NCI-H128 (cell line): ENCODE data around the gene CD300LG.
"Not testable (repeated sequence)": the region's sequence is repeated elsewhere in the genome, so short reads cannot be mapped to it uniquely, and the experiment has no call there.

Experiments
- DNase-seq: peaks from one replicate; lab custom pipeline; 2025; ENCODE audit not compliant: unreplicated experiment; lab: John Stamatoyannopoulos, UW

Gene CD300LG

DNA sequence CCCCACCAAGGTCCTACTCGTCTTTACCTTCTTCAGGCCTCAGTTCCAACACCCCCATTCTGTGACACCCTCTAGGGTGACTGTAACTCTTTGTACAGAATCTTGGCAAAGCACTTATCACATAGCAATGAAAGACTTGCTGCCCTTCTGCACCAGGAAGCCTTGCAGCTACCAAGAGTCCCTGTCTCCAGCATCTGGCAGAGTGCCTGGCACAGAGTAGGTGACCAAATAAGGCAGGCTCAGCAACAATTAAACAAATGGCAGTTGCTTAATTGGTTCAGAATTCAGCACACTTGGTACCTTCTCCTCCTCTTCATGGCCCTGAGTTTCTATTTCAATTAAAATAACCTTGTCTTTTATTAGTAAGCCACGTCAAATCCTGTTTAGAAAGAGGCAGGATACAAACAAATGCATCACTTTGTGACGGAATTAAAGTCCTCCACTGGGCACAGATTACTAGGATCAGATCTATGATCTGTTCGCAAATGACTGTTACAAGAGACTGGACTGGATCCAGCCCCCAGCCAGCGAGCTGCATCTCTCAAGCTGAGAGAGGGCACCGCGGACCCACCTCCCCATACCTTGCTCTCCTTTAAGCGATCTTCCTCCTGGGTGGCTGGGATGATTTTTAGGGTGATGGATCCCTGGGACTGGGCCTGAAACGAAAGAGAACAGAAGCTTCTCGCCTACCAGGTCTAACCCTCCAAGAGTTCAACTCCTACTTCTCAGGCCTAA, 23.5 kb upstream of the CD300LG start:
- DNase-seq, result no peak

DNA sequence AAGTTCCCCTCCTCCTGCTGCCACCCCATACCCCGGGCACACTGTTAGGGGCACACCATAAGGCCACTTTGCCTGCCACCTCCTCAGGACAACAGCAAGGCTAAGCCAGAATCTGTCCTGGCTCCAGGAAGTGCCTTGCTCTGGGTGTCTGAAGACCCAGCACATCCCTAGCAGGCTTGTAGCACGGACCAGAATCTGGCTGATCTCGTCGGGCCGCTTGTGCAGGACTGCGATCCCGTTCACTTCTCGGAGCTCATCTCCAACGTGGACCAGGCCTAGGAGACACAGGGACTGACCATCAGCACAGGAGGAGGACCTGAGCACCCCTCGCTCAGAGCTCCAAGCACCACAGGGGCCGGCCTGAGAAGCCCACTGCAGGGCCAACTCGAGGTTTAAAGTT, 21.4 kb upstream of the CD300LG start:
- no peak for DNase-seq

DNA sequence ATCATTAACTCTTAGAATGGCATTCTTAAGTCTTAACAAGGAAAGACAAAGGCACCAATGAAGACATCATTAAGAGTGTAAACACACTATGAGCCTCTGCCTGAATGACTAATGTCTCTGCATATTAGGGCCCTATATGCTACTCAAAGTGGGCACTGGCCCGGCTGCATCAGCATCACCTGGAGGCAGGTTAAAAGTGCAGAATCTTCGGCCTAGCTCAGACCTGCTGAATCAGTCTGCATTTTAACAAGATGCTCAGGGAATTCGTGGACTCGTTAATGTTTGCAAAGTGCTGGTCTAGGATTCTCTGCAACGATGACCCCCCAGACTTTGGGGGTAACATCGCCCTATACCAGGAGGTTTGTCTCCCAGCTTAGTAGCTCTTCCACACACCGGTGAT, 20.8 kb upstream of the CD300LG start:
- DNase-seq, result no peak

DNA sequence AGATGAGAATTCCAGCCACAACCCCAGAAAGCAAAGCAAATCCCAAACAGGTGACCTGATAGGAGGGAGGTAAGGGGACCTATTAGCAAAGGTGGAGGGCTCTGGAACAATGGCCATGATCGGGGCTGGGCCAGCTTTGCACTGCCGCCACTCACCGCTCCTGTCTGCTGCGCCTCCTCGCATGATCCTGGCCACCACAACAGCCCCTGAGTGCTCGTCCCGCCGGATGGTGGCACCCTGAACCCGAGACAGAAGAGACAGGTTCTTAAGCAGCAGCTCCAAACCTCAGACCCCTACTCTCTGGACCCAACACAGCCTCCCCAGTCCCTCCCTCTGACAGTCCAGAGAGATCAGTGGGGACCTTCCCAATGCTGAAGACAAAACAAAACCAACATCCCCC, 19.4 kb upstream of the CD300LG start:
- DNase-seq, result no peak

DNA sequence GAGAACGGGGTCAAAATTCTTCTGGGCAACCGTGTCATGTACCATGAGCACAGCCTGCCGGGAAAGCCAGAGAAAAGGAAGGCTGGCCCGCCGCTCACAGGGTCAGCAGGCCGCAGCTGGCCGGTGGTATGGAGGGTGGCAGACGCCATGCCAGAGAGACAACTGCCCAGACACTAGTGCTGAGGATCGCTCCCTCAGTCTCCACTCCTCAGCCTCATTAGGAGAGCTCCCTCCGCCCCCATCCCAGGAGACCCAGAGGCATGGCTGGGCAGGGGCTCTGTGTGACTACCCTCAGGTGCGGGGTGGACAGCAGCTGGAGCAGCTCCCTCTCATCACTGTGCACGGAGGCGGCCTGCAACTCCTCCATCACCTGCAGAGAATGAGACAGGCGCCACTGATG, 17.2 kb upstream of the CD300LG start:
- DNase-seq, result no peak

DNA sequence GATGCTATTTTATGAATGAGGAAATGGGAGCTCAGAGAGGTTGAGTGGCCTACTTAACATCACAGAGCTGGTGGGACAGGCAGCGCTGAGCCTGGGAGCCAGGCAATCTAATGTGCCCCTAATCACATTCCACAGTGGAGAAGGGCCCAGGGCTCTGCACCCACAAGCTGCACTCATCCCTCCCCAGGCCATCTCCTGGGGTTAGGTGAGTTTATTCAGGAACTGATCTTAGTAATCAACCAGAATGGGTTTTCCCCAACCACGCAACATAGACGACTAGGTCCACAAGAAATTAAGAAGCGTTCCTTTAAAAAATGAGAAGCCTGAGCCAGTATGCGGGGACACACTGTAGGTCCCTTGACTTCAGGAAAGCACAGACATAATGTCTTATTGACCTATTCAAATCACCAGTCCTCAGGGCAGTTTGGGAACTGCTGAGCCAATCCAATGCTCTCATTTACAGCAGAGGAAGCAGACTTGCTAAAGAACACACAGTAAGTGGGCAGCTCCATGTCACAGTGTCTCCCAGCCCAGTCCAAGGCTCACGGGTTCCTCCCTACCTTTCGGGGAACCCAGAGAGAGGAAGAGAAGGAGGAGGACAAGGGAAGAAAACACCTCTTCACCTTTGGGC, 16.4 kb upstream of the CD300LG start:
- no peak for DNase-seq

DNA sequence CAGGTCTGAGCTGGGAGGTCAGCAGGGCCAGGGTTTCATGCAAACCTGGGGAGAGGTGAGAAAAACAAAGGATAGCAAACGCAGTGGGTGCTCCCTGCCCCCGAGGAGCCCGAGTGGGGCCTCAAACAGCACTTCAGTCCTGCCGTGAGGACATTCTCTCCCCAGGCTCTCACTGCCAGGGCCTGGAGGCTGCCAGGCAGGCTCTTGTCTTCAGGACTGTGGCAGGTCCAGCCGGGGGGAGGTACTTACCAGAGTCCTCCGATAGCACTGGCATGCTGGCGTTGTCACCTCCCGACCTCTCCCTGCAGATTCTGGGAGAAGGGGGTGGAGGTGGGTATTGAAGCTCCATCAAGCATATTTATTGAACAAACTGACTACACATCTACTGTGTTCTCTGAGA, 15.3 kb upstream of the CD300LG start:
- DNase-seq, result no peak

DNA sequence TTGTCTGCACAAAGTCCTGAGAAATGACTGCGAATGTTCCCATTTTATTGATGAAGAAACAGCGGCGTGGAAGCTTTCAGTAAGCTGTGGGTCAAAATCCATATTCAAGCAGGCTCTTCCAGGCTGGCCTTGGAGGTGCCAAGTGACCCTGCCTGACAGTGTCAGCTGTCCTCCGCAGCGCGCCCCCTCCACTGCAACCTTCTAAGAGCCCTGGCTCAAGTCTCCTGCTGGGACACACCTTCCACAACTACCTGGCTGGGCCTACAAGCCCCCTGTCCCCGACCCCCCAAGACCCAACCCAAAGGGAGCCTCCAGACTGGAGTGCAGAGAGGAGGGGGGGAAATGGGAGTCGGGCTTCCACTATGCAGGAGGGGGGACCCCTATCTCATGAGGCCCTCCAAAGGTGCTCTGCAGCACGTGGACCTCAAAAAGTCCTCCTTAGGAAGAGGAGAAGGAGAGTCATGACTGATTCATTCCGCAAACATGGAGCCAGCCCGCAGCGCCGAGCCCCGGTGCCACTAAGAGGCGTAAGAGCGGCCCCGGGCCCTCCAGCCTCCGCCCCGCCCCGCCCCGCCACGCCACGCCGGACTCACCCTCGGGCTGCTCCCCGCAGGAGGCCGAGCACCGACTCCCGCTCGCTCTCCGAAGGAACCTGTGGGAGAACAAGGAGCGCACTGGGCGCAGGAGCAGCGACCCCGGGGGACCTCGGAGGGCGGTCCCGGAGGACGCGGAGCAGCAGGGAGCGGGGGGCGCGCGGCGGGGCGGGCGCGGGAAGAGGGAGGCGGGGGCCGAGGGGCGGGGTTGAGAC, 14.6 kb upstream of the CD300LG start:
- no peak for DNase-seq

DNA sequence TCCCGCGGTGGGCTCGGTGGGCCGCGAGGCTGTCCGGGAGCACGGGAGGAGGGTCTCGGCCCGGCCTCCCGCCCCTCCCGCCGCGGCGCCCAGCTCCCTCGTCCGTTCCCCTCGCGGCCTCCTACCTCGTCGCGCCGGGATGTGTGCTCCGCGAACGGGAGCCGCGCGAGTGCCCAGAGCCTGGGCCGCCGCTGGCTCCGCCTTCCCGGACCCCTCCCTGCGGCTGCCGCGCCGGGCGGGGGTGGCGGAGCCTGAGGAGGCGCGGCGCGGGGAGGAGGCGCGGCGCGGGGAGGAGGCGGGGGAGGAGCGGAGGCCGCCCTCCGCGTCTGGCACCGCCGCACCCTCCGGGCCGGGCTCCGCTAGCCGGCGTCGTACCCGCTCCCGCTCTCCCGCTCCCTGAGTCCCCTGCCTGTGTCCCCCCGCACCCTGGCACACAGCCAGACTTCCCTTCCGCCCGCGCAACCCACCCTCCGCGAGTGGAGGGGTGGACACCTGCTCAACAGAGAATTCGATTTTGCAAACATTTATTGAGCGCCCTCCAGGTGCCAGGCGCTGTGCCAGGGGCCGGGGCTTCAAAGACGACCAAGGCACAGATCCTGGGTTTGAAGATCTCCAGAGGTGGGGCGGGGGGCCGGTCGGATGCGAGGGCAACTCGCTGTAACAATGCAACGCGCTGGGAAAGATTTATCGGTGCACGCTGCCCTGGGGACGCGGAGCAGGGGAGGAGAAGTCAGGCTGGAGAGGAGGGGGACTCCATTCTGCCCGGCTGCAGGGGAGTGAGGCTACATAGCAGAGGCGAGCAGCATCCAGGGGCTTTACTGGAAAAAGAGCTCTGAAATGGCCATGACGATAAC, 13.8 kb upstream of the CD300LG start, which contains the start of gene MPP3:
MPP3 (minus strand) TSS at position 171 of the 854 bp plus-strand sequence. CDS start 1,240 bp downstream, outside the sequence.
- DNase-seq, result no peak

DNA sequence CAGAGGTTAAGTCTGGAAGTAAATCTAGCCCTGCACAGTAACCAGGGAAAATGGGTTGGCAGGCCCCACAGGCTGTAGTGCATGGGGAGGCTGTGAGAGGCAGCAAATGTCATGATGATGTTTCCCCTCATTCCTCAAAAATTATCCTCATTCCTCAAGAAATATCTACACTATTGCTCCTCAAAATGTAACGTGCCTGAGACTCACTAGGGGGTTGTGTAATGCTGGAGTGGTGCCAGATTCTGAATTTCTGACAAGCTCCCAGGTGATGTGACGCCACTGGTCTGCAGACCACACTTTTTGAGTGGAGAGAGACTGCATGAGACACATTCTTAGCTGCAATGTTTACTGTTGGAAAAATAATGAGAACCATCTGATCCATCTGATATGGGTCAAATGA, 12.9 kb upstream of the CD300LG start:
- DNase-seq, result no peak

DNA sequence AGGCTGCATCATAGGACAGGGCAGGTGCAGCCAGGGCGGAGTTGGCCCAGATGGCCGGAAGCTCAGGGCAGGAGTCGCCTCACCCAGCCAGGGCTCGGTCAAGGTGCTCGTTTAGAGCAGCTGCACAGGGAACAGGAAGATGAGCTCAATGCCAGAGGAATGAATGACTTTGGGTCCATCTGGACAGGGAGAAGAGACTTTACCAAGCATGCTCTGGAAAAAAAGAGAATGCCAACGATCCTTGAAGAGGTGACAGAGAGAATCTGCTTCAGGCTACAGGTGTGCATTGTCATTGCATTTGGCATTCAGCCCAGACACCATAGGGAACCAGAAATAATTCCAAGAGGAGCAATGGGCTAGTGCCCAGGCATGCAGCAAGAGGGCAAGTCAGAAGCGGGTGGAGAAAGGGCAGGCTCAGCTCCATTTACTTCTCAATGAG, 7.3 kb upstream of the CD300LG start:
- peak; percentile 76 for DNase-seq

DNA sequence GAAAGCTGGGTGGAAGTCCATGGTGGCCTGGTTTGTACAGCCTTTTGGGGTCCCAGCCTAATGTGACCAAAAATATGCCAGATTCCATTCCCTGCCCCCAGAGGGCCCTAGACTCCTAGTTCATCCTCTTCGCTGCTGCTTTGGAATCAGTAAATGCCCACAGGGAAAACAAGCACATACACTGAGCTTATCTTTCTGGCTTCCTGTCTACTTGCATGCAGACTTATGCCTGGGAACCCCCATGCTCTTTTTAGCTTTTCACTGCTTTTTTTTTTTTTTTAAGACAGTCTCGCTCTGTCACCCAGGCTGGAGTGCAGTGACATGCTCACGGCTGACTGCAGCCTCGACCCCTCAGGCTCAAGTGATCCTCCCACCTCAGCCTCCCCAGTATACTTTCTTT, 6.2 kb upstream of the CD300LG start:
- DNase-seq, result no peak

DNA sequence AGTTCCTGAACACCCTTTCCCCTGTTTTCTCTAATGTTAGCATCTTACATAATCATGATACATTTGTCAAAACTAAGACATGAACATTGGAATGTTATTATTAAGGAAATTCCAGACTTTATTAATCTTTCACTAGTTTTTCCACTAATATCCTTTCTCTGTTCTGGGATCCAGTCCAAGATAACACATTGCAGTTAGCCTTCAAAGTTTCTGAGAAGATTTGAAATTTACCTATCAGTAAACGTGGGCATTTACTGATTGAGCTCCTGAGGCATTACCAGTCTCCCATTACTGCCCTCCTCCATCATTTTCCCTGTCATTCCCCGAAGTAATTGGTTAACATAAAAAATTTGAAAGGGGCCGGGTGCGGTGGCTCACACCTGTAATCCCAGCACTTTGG, 5.7 kb upstream of the CD300LG start:
- DNase-seq, result no peak

DNA sequence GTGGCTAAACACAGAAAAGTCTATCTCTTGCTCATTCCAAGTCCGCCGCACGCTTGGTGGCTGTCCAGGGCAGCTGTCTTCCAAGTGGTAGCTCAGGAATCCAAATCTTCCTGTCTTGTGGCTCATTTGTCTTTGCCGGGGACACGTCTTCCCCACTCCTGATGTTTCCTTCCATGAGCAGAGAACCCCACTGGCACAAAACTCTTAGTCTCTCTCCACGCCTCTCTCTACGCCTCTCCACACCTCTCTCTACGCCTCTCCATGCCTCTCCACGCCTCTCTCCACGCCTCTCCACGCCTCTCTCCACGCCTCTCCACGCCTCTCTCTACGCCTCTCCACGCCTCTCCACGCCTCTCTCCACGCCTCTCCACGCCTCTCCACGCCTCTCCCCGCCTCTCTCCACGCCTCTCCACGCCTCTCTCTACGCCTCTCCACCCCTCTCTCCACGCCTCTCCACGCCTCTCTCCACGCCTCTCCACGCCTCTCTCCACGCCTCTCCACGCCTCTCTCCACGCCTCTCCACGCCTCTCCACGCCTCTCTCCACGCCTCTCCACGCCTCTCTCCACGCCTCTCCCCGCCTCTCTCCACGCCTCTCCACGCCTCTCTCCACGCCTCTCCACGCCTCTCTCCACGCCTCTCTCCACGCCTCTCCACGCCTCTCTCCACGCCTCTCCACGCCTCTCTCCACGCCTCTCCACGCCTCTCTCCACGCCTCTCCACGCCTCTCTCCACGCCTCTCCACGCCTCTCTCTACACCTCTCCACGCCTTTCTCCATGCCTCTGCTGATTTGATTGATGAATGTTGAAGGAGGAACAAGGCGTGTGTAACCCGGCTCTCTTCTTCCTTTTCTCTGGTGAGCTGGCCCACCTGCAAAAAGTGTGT, 4.6 kb upstream of the CD300LG start:
- DNase-seq, result not testable (repeated sequence)

DNA sequence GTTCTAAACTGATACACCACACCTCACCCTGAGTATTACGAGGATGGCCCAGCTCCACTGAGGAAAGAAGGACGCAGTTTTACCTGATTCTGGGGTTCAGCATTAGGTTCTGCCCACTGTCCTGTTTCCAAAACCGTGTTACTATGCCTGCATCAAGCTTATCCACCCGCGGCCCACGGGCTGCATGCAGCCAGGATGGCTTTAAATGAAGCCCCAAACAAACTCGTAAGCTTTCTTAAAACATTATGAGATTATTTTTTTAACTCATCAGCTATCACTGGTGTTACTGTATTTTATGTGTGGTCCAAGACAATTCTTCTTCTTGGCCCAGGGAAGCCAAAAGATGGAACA, 4.0 kb upstream of the CD300LG start:
- DNase-seq, result no peak

DNA sequence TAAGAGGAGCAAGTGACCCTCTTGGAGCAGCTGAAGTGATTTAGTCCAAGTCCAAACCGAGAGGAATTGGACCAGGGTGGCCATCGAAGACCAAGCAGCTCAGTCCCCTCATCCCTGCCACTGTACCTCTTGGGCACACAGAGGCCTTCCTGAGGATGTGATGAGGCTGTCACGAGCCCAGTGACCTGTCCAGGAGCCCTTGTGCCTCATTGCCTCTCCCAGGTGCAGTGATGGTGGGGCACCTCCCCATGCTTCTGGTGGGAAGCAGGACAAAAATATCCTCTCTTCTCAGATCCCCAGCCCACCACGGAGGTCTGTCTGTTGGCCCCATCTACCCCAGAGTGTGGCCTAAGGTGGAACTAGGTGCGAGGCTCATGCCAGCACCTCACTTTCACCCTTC, 2.7 kb upstream of the CD300LG start:
- DNase-seq, result no peak

DNA sequence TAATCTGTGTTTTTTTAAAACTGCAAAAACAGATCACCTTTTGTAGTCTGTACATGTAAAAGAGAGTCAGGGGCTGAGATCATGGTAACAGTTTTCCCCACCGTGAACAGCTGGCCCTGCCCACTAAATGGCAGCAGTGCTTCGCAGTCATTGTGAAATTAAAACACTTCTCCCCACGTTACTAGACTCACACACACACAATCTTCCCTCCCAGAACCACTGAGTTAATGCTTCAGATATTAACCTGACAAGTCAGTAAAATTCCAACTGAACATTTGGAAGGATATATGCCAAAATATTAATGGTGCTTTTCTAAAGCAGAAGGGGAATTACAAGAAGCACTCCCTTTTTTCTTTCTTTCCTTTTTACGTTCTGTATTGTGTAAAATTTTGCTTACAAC, 1.2 kb upstream of the CD300LG start:
- no peak for DNase-seq

DNA sequence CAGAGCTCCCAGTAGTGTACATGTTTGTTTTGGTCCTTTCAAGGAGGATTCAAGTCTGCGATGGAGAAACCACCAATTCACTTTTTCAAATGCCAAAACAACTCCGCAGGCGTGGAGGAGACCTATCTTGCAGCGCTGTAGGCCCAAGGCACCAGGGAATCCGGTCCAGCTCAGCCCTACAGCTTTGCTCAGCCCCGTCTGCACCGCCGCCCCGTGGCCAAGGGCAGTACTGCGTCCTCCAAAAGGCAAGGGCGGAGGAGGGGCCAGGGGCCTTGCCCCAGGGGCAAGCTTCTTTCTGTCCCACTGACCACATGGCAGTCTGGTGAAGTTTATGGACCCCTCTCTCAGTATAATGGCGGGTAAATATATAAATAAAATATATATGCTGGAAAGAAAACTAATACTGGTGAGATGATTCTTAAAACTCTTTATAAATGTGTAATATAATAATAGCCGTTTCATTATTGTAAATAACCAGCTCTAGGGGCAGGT, 709 bp upstream of the CD300LG start:
- DNase-seq, result no peak

DNA sequence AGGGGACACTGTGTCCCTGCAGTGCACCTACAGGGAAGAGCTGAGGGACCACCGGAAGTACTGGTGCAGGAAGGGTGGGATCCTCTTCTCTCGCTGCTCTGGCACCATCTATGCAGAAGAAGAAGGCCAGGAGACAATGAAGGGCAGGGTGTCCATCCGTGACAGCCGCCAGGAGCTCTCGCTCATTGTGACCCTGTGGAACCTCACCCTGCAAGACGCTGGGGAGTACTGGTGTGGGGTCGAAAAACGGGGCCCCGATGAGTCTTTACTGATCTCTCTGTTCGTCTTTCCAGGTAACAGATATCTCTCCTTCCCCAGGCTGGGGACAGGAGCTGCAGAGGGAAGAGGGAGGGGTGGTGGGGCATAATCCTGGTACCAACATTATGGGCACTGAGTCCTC, 1.6 kb downstream of the CD300LG start:
- no peak for DNase-seq

DNA sequence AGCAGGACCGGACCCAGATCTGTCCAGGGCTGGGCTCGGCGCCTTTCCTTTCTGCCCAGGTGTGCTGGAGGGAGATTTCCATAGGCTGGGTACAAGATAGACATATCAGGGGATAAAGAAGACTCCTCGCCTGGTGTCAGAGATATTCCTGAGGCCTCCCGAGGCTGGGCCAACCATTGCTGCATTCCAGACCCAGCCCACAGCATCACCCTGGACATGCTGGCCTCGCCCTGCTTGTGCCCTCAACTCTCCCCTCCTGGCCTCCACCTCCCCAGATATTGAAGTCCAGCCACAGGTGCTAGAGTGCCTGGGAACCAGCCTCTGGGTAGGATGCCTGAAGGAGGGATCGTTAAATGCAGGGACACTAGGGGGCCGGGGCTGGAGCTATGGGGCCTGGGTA, 2.1 kb downstream of the CD300LG start:
- DNase-seq, result no peak
